IMR-90 (cell line): ENCODE measurements around the gene PRKCE. TPM values are rescaled to one million over a fixed set of nuclear protein-coding genes. Genes with fewer than 3 reads are reported as not detected.
A peak's percentile ranks its signal among the peaks of the same experiment; 100 is the strongest.

ENCODE experiments used
- ATAC-seq: fragments of 200-7000 bp; cut with Tn5 transposase; 2 replicates; pipeline ENCODE4 v1.9.1; 2020; ENCODE audit warnings: low read depth, mild to moderate bottlenecking, moderate library complexity
- BruUV-seq: library from RNA; stranded (reverse); fragments of 400-500 nt; replicated peaks from 2 replicates; lab custom pipeline; 2021; lab: Mats Ljungman, UMichigan
- CTCF ChIA-PET: fragments of 300-600 bp; formaldehyde crosslinking; extraction: SDS; loops from one replicate; lab custom pipeline; 2021; ENCODE audit warnings: antibody characterized with exemption; lab: Yijun Ruan, JAX
- POLR2A ChIA-PET: fragments of 300-600 bp; sonication (Branson Sonifier 250); formaldehyde crosslinking; loops from one replicate; lab custom pipeline; 2022; ENCODE audit warnings: antibody characterized with exemption; ENCODE audit not compliant: unreplicated experiment; lab: Charles Lee
- DNase-seq: peaks from one replicate; pipeline ENCODE4 v3.0.0; 2013
- H2AFZ ChIP-seq: replicated peaks from 2 replicates; pipeline ENCODE3; 2013; ENCODE audit warnings: low read length, mild to moderate bottlenecking; ENCODE audit not compliant: poor library complexity
- H2AK5ac ChIP-seq: 2 replicates; pipeline ENCODE4 v1.6.1; 2013; ENCODE audit warnings: low read depth, low read length, inconsistent platforms
- H2AK9ac ChIP-seq: replicated peaks from 2 replicates; pipeline ENCODE3; 2013; ENCODE audit warnings: mild to moderate bottlenecking, low read depth, low read length, moderate library complexity; ENCODE audit not compliant: poor library complexity
- H2BK120ac ChIP-seq: 2 replicates; pipeline ENCODE4 v1.6.1; 2013; ENCODE audit warnings: low read depth, low read length, inconsistent platforms
- H2BK15ac ChIP-seq: 3 replicates; pipeline ENCODE4 v1.6.1; 2013; ENCODE audit warnings: low read depth, low read length, inconsistent platforms
- H2BK20ac ChIP-seq: 2 replicates; pipeline ENCODE4 v1.6.1; 2013; ENCODE audit warnings: low read depth, mild to moderate bottlenecking, inconsistent platforms, low read length, moderate library complexity
- H2BK5ac ChIP-seq: 2 replicates; pipeline ENCODE4 v1.6.1; 2013; ENCODE audit warnings: mild to moderate bottlenecking, low read depth, low read length, inconsistent platforms; ENCODE audit not compliant: poor library complexity, severe bottlenecking
- H3K14ac ChIP-seq: replicated peaks from 2 replicates; pipeline ENCODE4 v1.6.1; 2013; ENCODE audit warnings: low read depth, low read length, inconsistent platforms
- H3K18ac ChIP-seq: 2 replicates; pipeline ENCODE4 v1.6.1; 2013; ENCODE audit warnings: low read depth, low read length, control low read depth
- H3K23ac ChIP-seq: 2 replicates; pipeline ENCODE4 v1.6.1; 2013; ENCODE audit warnings: low read depth, low read length, inconsistent platforms
- H3K27ac ChIP-seq: 2 replicates; pipeline ENCODE4 v1.5.1; 2013; ENCODE audit warnings: mild to moderate bottlenecking, control low read depth, low read length; ENCODE audit not compliant: insufficient read depth
- H3K27me3 ChIP-seq: 2 replicates; pipeline ENCODE4 v1.6.1; 2013; ENCODE audit warnings: low read length; ENCODE audit not compliant: control insufficient read depth, insufficient read depth
- H3K36me3 ChIP-seq: 2 replicates; pipeline ENCODE4 v1.6.1; 2013; ENCODE audit warnings: low read length, mixed read lengths; ENCODE audit not compliant: control insufficient read depth, insufficient read depth
- H3K4ac ChIP-seq: 2 replicates; pipeline ENCODE4 v1.6.1; 2013; ENCODE audit warnings: low read depth, low read length, inconsistent platforms
- H3K4me1 ChIP-seq: 2 replicates; pipeline ENCODE4 v1.6.1; 2013; ENCODE audit warnings: low read length, mixed read lengths; ENCODE audit not compliant: control insufficient read depth, insufficient read depth
- H3K4me2 ChIP-seq: 2 replicates; pipeline ENCODE4 v1.6.1; 2013; ENCODE audit warnings: low read depth, mild to moderate bottlenecking, control low read depth, low read length, moderate library complexity
- H3K4me3 ChIP-seq: 2 replicates; pipeline ENCODE4 v1.5.1; 2013; ENCODE audit warnings: low read depth, mild to moderate bottlenecking, control low read depth, low read length, moderate library complexity; ENCODE audit not compliant: insufficient read depth
- H3K56ac ChIP-seq: 2 replicates; pipeline ENCODE4 v1.6.1; 2013; ENCODE audit warnings: low read length, inconsistent platforms; ENCODE audit not compliant: insufficient read depth; ENCODE audit errors: extremely low read depth
- H3K79me1 ChIP-seq, 2 experiments: 2 replicates each; pipeline ENCODE4 v1.6.1; 2013; ENCODE audit warnings: low read length in 2 of 2, inconsistent platforms in 1 of 2, low read depth in 1 of 2
- H3K9ac ChIP-seq: 2 replicates; pipeline ENCODE4 v1.6.1; 2013; ENCODE audit warnings: low read depth, low read length, control low read depth
- H3K9me1 ChIP-seq: 2 replicates; pipeline ENCODE4 v1.6.1; 2013; ENCODE audit warnings: low read length, inconsistent platforms; ENCODE audit not compliant: insufficient read depth
- H3K9me3 ChIP-seq: 2 replicates; pipeline ENCODE4 v1.6.1; 2013; ENCODE audit warnings: low read length; ENCODE audit not compliant: control insufficient read depth, insufficient read depth
- H4K20me1 ChIP-seq: 2 replicates; pipeline ENCODE4 v1.6.1; 2013; ENCODE audit warnings: low read length, inconsistent platforms; ENCODE audit not compliant: insufficient read depth
- H4K5ac ChIP-seq: 2 replicates; pipeline ENCODE4 v1.6.1; 2013; ENCODE audit warnings: mild to moderate bottlenecking, low read depth, low read length, control low read depth
- H4K8ac ChIP-seq, 2 experiments: 2 replicates each; pipeline ENCODE4 v1.6.1; 2013; ENCODE audit warnings: low read depth in 2 of 2, low read length in 2 of 2, control low read depth in 1 of 2, inconsistent platforms in 1 of 2
- H4K91ac ChIP-seq: 2 replicates; pipeline ENCODE4 v1.6.1; 2013; ENCODE audit warnings: low read depth, low read length, inconsistent platforms; ENCODE audit not compliant: insufficient read depth
- BHLHE40 ChIP-seq: fragments of 150-350 bp; IDR thresholded peaks from 2 replicates; pipeline ENCODE4 v1.6.1; 2016; ENCODE audit warnings: mild to moderate bottlenecking, low read depth, low read length
- ELK1 ChIP-seq: fragments of 150-350 bp; IDR thresholded peaks from 2 replicates; pipeline ENCODE4 v1.6.1; 2016; ENCODE audit warnings: low read depth, mild to moderate bottlenecking, low read length, moderate library complexity, borderline replicate concordance
- FOS ChIP-seq: fragments of 150-350 bp; IDR thresholded peaks from 2 replicates; pipeline ENCODE4 v1.6.1; 2016; ENCODE audit warnings: low read depth, low read length
- MAFK ChIP-seq: IDR thresholded peaks from 2 replicates; pipeline ENCODE4 v1.6.1; 2012; ENCODE audit warnings: low read depth, low read length, improper control_type of control experiment
- MAZ ChIP-seq: IDR thresholded peaks from 2 replicates; pipeline ENCODE4 v1.6.1; 2012; ENCODE audit warnings: low read depth, mild to moderate bottlenecking, low read length, improper control_type of control experiment, moderate library complexity, borderline replicate concordance
- MXI1 ChIP-seq: IDR thresholded peaks from 2 replicates; pipeline ENCODE4 v1.6.1; 2012; ENCODE audit warnings: low read depth, mild to moderate bottlenecking, low read length, moderate library complexity, borderline replicate concordance
- NFE2L2 ChIP-seq: fragments of 150-350 bp; IDR thresholded peaks from 2 replicates; pipeline ENCODE4 v1.6.1; 2016; ENCODE audit warnings: low read depth, mild to moderate bottlenecking, low read length
- POLR2A ChIP-seq: IDR thresholded peaks from 2 replicates; pipeline ENCODE4 v1.6.1; 2012; ENCODE audit warnings: mild to moderate bottlenecking, low read depth, low read length
- RAD21 ChIP-seq: IDR thresholded peaks from 2 replicates; pipeline ENCODE4 v1.6.1; 2012; ENCODE audit warnings: low read length, improper control_type of control experiment
- RCOR1 ChIP-seq: IDR thresholded peaks from 2 replicates; pipeline ENCODE4 v1.6.1; 2012; ENCODE audit warnings: mild to moderate bottlenecking, low read length, improper control_type of control experiment; ENCODE audit not compliant: insufficient replicate concordance
- RFX5 ChIP-seq: IDR thresholded peaks from 2 replicates; pipeline ENCODE4 v1.8.0; 2012; ENCODE audit warnings: low read depth, mild to moderate bottlenecking, low read length, moderate library complexity
- dilution Hi-C: fragments of 300-500 bp; cut with HindIII; formaldehyde crosslinking; loops from one replicate; pipeline ENCODE4 v1.14.3; 2018; ENCODE audit warnings: low sequenced_read_pairs; ENCODE audit not compliant: unreplicated experiment
- in situ Hi-C: fragments of 300-500 bp; cut with MboI; formaldehyde crosslinking; loops from 3 replicates; pipeline ENCODE4 v1.14.3; 2019; ENCODE audit warnings: low sequenced_read_pairs, inconsistent platforms, mixed read lengths
- intact Hi-C: fragments of 100-400 bp; cut with micrococcal nuclease; formaldehyde crosslinking; loops from 2 replicates; pipeline ENCODE4 v1.10.0; 2022
- polyA plus RNA-seq, 3 experiments: library from polyadenylated mRNA; depleted of rRNA; stranded (reverse); fragments of >200 nt; gene quantifications; 2 replicates each; pipeline ENCODE4 v1.2.3, GENCODE V29; 2012; ENCODE audit warnings: low replicate concordance in 1 of 3
- total RNA-seq: library from RNA; depleted of rRNA; stranded (reverse); fragments of >200 nt; gene quantifications from 2 replicates; pipeline ENCODE4 v1.2.3, GENCODE V29; 2012
- TF ChIP-seq, protein P1 (sequence below): fragments of 150-350 bp; IDR thresholded peaks from 2 replicates; pipeline ENCODE4 v1.6.1; 2017; ENCODE audit warnings: mild to moderate bottlenecking, antibody characterized with exemption, low read length, low read depth

The PRKCE gene
- total and polyA plus RNA-seq, 2 of the 4 experiments (the other 2 are of a cell fraction), result 8.1 to 32.4 TPM

GRCh38 chr2:45731141-45731540 is 79.7 kb downstream of the PRKCE start:
- Histone ChIP-seq H2AK9ac (no peak overlapping the region), H3K4me2 (no peak overlapping the region), H2BK20ac (no peak overlapping the region), H3K9me3 (no peaks in the 10 kb centered on the region), H3K56ac (no peak overlapping the region), H4K20me1 (peaks cover 12% of the 10 kb centered on the region; the same call in 1 of the 2 replicates), H3K14ac (no peak overlapping the region), H4K91ac (no peak overlapping the region), H2AFZ (no peak overlapping the region), H3K9ac (no peak overlapping the region), H2BK120ac (no peak overlapping the region), H3K23ac (no peak overlapping the region), H3K27ac (no peak overlapping the region), H3K18ac (no peak overlapping the region), H3K9me1 (peaks cover 6% of the 10 kb centered on the region; the same call in 1 of the 2 replicates), H4K5ac (no peak overlapping the region), H3K27me3 (no peaks in the 10 kb centered on the region), H3K4ac (no peak overlapping the region), H2AK5ac (no peak overlapping the region), H2BK15ac (no peak overlapping the region), H3K79me1 (peaks cover 11 to 12% of the 10 kb centered on the region in 2 experiments; a peak in 3 of 4 replicates), H4K8ac (no peak overlapping the region), H2BK5ac (no peak overlapping the region), H3K4me3 (no peak overlapping the region), H3K4me1 (no peaks in the 10 kb centered on the region), H3K36me3 (no peaks in the 10 kb centered on the region)
- intact Hi-C loops (no loop called here), dilution Hi-C loops (no loop called here), in situ Hi-C loops (no loop called here)
- ChIA-PET POLR2A (no interaction called here), CTCF (interaction anchor here (0.8 kb wide), 1 partner anchor 13 kb away, joined by 7 read pairs; no protein-coding TSS in a partner anchor)
- TF ChIP-seq RFX5 (no peak), POLR2A (no peak), FOS (no peak), ELK1 (no peak), RAD21 (no peak), BHLHE40 (no peak), MAZ (no peak), MXI1 (no peak), MAFK (no peak), NFE2L2 (no peak), RCOR1 (no peak)
- TF ChIP-seq, protein P1, sequence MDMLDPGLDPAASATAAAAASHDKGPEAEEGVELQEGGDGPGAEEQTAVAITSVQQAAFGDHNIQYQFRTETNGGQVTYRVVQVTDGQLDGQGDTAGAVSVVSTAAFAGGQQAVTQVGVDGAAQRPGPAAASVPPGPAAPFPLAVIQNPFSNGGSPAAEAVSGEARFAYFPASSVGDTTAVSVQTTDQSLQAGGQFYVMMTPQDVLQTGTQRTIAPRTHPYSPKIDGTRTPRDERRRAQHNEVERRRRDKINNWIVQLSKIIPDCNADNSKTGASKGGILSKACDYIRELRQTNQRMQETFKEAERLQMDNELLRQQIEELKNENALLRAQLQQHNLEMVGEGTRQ, result no peak
- DNase-seq (peak; percentile 13), ATAC-seq (no peak; the same call in 1 of the 2 replicates)
- no TSS peak for BruUV-seq
